PC-9 (cell line): Measurements from ENCODE around the gene IQCM. TPM values are rescaled to one million over a fixed set of nuclear protein-coding genes. Genes with fewer than 3 reads are reported as not detected.

Source experiments
- BruUV-seq: library from RNA; stranded (reverse); fragments of 400-500 nt; replicated peaks from 2 replicates; lab custom pipeline; 2021; lab: Mats Ljungman, UMichigan
- CTCF ChIA-PET: fragments of 300-600 bp; sonication (Branson Sonifier 250); formaldehyde crosslinking; loops from one replicate; lab custom pipeline; 2022; ENCODE audit warnings: antibody characterized with exemption; lab: Charles Lee
- POLR2A ChIA-PET: fragments of 300-600 bp; sonication (Branson Sonifier 250); formaldehyde crosslinking; loops from one replicate; lab custom pipeline; 2022; ENCODE audit warnings: antibody characterized with exemption; ENCODE audit not compliant: unreplicated experiment; lab: Charles Lee
- DNase-seq, 2 experiments: peaks; one replicate each; pipeline versions ENCODE4 v3.0.0 to v3.0.0-alpha.2; 2015 to 2022; ENCODE audit warnings: mixed read lengths in 1 of 2
- H2AFZ ChIP-seq: fragments of 200-600 bp; sonication (generic); 2 replicates; pipeline ENCODE4 v1.8.1; 2017; ENCODE audit warnings: antibody characterized with exemption
- H3F3A ChIP-seq: fragments of 200-600 bp; sonication (generic); 2 replicates; pipeline ENCODE4 v1.8.1; 2017; ENCODE audit warnings: antibody characterized with exemption, mild to moderate bottlenecking, low read depth; ENCODE audit not compliant: insufficient read depth
- H3K27ac ChIP-seq: fragments of 200-600 bp; sonication (generic); 2 replicates; pipeline ENCODE4 v1.6.1; 2016; ENCODE audit warnings: mixed run types
- H3K27me3 ChIP-seq: fragments of 200-600 bp; sonication (generic); 2 replicates; pipeline ENCODE4 v1.6.1; 2016; ENCODE audit warnings: low read depth, mixed run types; ENCODE audit not compliant: insufficient read depth
- H3K36me3 ChIP-seq: fragments of 200-600 bp; sonication (generic); 2 replicates; pipeline ENCODE4 v1.6.1; 2016; ENCODE audit warnings: low read depth, mixed run types
- H3K4me1 ChIP-seq: fragments of 200-600 bp; sonication (generic); replicated peaks from 2 replicates; pipeline ENCODE4 v1.6.1; 2016; ENCODE audit warnings: mixed run types; ENCODE audit not compliant: insufficient read depth
- H3K4me2 ChIP-seq: fragments of 200-600 bp; sonication (generic); 2 replicates; pipeline ENCODE4 v1.6.1; 2017; ENCODE audit warnings: mixed run types
- H3K4me3 ChIP-seq: fragments of 200-600 bp; sonication (generic); 2 replicates; pipeline ENCODE4 v1.6.1; 2016; ENCODE audit warnings: mixed run types
- H3K79me2 ChIP-seq: fragments of 200-600 bp; sonication (generic); 2 replicates; pipeline ENCODE4 v1.6.1; 2017; ENCODE audit warnings: low read depth, mixed run types
- H3K9me2 ChIP-seq: fragments of 200-600 bp; sonication (generic); 2 replicates; pipeline ENCODE4 v1.8.1; 2017; ENCODE audit warnings: mild to moderate bottlenecking; ENCODE audit not compliant: insufficient read depth
- H3K9me3 ChIP-seq: fragments of 200-600 bp; sonication (generic); 2 replicates; pipeline ENCODE4 v1.8.1; 2016; ENCODE audit warnings: low read depth; ENCODE audit not compliant: insufficient read depth
- H4K20me1 ChIP-seq: fragments of 200-600 bp; sonication (generic); 2 replicates; pipeline ENCODE4 v1.8.1; 2017; ENCODE audit not compliant: insufficient read depth
- CTCF ChIP-seq: fragments of 200-600 bp; sonication (generic); conservative IDR thresholded peaks from 2 replicates; pipeline ENCODE4 v1.6.1; 2017; ENCODE audit warnings: mixed run types, antibody characterized with exemption, mild to moderate bottlenecking, moderate library complexity
- EZH2 ChIP-seq: fragments of 200-600 bp; sonication (generic); IDR thresholded peaks from 2 replicates; pipeline ENCODE4 v1.8.0; 2017; ENCODE audit warnings: antibody characterized with exemption, low read depth
- intact Hi-C: fragments of 100-400 bp; cut with micrococcal nuclease; formaldehyde crosslinking; loops from one replicate; pipeline ENCODE4 v1.10.0; 2022; ENCODE audit not compliant: unreplicated experiment
- total RNA-seq: library from RNA; stranded (reverse); gene quantifications from 2 replicates; pipeline ENCODE4 v1.2.3, GENCODE V29; 2021

The IQCM gene
- total RNA-seq, 1 experiment from 2014 or later, result not detected

GRCh38 chr4:149595500-149595899, 220.1 kb downstream of the IQCM start:
- H3K36me3 ChIP-seq, result no peaks in the 10 kb centered on the region
- no peak overlapping the region for H3K27ac ChIP-seq
- H2AFZ ChIP-seq, result no peak overlapping the region
- no peaks in the 10 kb centered on the region for H4K20me1 ChIP-seq
- no peaks in the 10 kb centered on the region for H3K79me2 ChIP-seq
- no peak for DNase-seq
- POLR2A ChIA-PET, result no interaction called here
- H3K4me2 ChIP-seq, result no peak overlapping the region
- H3F3A ChIP-seq, result no peaks in the 10 kb centered on the region
- no peak overlapping the region for H3K4me3 ChIP-seq
- TF ChIP-seq CTCF (no peak), EZH2 (no peak)
- BruUV-seq, result no TSS peak
- H3K4me1 ChIP-seq, result no peaks in the 10 kb centered on the region
- no peaks in the 10 kb centered on the region for H3K9me2 ChIP-seq
- no peaks in the 10 kb centered on the region for H3K27me3 ChIP-seq
- CTCF ChIA-PET, result no interaction called here
- intact Hi-C loops, result no loop called here
- no peaks in the 10 kb centered on the region for H3K9me3 ChIP-seq

GRCh38 chr4:149589826-149590225, 225.8 kb downstream of the IQCM start:
- H3K27ac ChIP-seq, result no peak overlapping the region
- H3K9me3 ChIP-seq, result no peaks in the 10 kb centered on the region; the same call in 1 of the 2 replicates
- H4K20me1 ChIP-seq, result no peaks in the 10 kb centered on the region
- H3K4me2 ChIP-seq, result no peak overlapping the region
- POLR2A ChIA-PET, result no interaction called here
- no peaks in the 10 kb centered on the region for H3K36me3 ChIP-seq
- H2AFZ ChIP-seq, result no peak overlapping the region
- no peak for TF ChIP-seq CTCF
- no peak for TF ChIP-seq EZH2
- CTCF ChIA-PET, result no interaction called here
- no peaks in the 10 kb centered on the region for H3K9me2 ChIP-seq
- intact Hi-C loops, result no loop called here
- no peak for DNase-seq
- no peaks in the 10 kb centered on the region for H3K79me2 ChIP-seq
- no peaks in the 10 kb centered on the region for H3F3A ChIP-seq
- H3K27me3 ChIP-seq, result no peaks in the 10 kb centered on the region
- no peaks in the 10 kb centered on the region for H3K4me1 ChIP-seq
- no peak overlapping the region for H3K4me3 ChIP-seq
- BruUV-seq, result no TSS peak

DNA sequence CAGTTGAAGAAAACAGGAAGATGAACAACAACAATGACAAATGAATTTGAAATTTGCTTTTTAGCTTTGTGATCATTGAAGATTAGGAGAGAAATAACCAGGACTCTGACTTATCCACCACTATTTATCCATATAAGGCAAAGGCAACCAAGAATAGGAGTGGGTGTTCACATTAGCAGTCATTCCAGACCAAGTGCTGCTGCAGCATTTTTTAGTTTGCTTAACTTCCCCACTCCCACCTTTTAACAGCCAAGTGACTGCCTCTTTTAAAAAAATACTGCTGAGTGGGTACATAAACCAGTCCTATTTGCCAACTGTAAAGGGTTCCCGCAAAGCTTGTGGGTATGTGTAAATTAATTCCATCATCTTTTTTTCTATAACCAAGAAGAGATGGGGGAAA, 230.9 kb downstream of the IQCM start:
- TF ChIP-seq CTCF (no peak), EZH2 (no peak)
- BruUV-seq, result no TSS peak
- ChIA-PET CTCF (no interaction called here), POLR2A (no interaction called here)
- DNase-seq, result no peak
- no peak overlapping the region for H3K4me3 ChIP-seq
- no peaks in the 10 kb centered on the region for H3K79me2 ChIP-seq
- H2AFZ ChIP-seq, result no peak overlapping the region
- no peak overlapping the region for H3K27ac ChIP-seq
- H3K9me3 ChIP-seq, result no peaks in the 10 kb centered on the region; the same call in 1 of the 2 replicates
- no peak overlapping the region for H3K4me2 ChIP-seq
- H3F3A ChIP-seq, result no peaks in the 10 kb centered on the region
- H3K4me1 ChIP-seq, result no peaks in the 10 kb centered on the region
- H3K27me3 ChIP-seq, result no peaks in the 10 kb centered on the region
- no peaks in the 10 kb centered on the region for H4K20me1 ChIP-seq
- no peaks in the 10 kb centered on the region for H3K9me2 ChIP-seq
- intact Hi-C loops, result no loop called here
- no peaks in the 10 kb centered on the region for H3K36me3 ChIP-seq
